GM21737 (cell line): ENCODE results near the gene TAF1A.
A peak's percentile ranks its signal among the peaks of the same experiment; 100 is the strongest.
"Not testable (repeated sequence)": the region's sequence is repeated elsewhere in the genome, so short reads cannot be mapped to it uniquely, and the experiment has no call there.

ENCODE experiments used
- ATAC-seq: cut with Tn5 transposase; IDR thresholded peaks from one replicate; pipeline ENCODE4 v1.9.1; 2021; ENCODE audit warnings: mild to moderate bottlenecking, moderate library complexity; ENCODE audit not compliant: unreplicated experiment

The TAF1A gene

DNA sequence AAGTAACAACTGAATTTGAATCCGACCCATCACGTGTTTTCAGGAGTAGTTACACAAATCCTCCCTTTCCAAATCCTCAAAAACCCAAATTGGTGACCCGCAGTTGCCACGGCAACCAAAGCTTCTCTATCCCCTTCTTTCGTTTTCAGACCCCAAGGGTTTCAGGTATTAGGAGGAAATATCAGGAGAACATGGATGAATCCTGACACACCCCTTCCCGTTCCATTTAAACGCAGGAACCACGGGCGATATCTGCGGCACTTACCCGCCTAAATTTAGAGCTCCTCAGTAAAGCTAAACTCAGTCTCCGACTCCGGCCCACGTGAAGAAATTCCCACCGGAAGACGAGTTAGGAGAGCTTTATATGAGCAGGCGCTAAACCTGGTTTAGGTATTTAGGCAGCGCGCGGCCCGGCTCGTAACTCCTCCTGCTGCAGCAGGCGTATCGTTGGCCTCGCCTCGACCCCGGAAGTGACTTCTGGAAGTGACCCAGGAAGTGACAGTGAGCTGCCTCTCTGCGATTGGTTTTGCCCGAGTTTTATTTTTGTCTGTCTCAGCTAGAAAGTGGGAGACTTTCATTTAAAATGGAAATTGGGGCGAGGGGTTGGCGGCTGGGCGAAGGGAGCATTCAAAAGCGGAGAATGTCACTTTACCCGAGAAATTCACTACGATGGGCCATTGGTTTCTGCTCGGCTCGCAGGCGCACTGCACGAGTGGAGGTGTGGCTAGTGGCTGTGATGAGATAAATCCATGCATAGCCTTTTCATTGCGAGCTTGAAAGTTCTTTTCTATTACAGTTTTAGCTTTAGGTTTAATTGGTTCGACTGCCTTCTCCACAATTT lies at the start of gene TAF1A:
Gene TAF1A, minus strand, starts transcription at position 472 of the 841 bp plus-strand sequence.
- peak; percentile 100 for ATAC-seq

DNA sequence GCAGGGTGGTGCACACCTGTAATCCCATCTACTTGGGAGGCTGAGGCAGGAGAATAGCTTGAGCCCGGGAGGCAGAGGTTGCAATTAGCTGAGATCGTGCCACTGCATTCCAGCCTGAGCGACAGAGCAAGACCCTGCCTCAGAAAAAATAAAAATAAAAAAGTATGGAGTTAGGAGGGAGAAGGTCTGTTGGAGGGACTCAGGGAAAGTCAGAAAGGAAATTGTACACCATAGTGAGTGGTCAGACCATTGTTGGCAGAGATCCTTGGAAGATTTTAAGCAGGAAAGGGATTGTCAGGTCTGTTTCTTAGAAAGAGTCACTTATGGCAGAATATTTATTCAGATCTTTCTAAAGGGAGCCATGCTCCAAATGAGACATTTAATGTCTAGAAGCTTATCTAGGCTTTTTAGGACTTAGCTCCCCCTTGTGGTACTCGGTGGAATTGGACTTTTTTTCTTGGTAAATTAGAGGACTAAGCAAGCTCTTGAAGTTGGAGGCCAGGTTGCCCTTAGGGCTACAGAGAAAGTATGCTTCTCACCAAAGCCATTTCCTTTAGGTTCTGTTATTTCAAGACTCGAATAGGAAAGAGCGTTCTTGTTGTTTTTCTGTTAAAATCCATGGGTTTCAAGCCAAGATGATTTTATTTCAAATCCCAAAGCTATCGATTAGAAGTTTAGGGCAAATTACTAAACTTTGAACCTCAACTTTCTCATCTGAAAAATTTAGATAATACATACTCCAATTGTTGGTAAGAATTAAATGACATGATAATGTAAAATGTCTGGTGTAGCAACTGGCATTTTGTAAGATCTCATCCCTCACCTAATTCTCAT lies 44.7 kb upstream of the TAF1A start:
- peak; percentile 70 for ATAC-seq

DNA sequence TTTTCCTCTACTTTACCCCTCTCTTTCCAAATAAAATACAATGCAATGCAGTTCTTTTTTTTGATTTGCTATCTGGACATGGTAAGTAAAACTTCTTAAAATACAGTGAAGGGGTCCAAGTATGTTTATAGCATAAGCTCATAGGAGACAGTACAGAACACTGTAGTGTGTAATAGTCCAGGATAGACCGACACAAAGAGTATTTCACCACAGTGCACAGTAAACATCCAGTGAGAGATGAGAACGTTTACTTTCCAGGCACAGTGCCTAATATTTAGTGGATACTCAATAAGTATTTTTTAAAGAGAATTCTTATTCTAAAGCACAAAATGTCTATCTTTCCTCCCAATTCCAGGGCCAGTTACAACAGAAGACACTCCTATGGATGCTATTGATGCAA lies 43.0 kb upstream of the TAF1A start:
- no peak for ATAC-seq

DNA sequence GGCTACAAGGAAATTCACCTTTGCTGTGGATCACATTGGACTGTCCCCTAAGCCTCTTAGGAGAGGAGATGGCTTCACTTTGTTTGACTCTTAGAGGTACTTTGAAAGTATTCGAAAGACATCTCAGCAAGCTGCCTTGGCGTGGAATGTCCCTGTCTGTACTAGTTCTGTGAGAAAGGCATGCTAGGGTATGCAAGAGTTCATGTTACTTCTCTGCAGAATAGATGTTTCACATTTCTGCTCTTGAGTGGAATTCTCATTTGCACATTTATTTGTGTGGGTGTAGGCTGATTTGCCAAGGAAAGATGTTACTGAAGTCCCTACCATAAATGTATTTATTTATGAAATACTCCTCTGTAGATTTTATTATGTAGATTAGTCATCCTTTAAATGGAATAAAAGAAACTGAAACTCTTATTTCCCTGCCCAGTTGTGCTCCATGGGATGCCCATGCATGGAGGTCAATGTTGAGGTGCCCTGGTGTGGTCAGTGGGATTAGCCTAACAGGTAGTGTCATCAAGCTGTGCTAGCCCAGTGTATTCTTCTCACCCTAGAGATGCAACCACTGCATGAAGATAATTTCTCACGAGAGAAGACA lies 42.0 kb upstream of the TAF1A start:
- ATAC-seq = no peak

DNA sequence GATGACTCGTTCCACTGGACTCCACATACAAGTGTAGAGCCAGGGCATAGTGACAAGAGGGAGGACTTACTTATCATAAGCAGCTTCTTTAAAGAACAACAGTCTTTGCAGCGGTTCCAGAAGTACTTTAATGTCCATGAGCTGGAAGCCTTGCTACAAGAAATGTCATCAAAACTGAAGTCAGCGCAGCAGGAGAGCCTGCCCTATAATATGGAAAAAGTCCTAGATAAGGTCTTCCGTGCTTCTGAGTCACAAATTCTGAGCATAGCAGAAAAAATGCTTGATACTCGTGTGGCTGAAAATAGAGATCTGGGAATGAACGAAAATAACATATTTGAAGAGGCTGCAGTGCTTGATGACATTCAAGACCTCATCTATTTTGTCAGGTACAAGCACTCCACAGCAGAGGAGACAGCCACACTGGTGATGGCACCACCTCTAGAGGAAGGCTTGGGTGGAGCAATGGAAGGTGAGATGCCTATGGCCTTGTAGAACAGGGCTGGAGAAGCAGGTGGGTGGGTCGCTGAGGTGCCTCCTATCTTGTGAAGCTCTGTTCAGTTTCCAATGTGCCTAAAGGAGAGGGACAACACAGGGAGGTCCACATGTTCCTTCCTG lies 40.3 kb upstream of the TAF1A start:
- ATAC-seq = no peak

DNA sequence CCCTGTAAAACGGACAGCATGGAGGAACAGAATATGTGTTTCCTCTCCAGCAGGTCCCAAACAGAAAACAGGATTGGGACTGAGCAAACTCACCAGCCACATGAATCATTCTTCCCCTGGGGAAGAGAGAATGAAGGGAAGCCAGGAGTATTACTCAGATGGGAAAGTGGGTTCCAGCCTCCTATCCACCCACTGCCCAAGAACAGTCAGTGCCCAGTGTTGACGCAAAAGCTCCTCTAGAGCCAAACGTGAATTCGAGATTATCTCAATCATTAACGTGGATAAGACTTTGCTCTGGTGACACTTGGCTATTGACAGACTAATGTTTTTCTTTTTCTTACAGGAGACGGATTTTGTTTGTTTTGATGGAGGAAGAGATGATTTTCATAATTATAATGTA lies 37.5 kb upstream of the TAF1A start:
- ATAC-seq = no peak

DNA sequence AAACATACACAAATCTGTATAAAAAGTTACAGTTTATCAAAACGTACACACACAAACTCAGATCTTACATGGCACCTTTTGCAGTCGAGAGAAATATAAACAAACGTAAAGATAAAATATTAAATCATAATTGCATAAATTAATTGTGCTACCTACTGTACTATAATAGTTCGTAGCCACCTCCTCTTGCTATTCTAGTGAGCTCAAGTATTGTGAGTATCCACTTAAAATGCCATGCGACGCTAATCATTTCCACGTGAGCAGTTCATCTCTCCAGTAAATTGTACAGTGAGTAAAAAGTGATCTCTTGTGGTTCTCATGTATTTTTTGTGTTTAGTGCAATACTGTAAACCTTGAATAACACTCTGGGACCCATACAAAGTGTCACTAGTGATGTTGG lies 34.5 kb upstream of the TAF1A start:
- no peak for ATAC-seq

DNA sequence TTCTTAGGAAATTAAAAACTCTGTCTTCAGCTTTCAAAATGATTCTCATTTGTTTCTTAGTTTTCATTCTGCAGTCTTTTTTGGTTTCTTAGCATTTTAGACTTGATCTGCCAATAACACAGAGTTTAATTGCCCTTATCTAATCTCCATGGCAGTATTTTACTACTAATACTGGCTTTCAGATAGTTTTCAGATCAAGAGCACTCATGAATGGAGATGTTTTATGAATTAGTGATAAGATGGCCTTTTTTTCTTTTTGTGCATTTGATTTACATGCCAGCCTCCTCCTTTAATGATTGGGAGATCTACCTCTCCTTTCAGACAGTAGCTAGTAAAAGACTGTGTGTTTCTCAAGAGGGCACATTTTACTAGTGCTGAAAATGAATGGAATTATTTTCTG lies 33.7 kb upstream of the TAF1A start:
- ATAC-seq = no peak

DNA sequence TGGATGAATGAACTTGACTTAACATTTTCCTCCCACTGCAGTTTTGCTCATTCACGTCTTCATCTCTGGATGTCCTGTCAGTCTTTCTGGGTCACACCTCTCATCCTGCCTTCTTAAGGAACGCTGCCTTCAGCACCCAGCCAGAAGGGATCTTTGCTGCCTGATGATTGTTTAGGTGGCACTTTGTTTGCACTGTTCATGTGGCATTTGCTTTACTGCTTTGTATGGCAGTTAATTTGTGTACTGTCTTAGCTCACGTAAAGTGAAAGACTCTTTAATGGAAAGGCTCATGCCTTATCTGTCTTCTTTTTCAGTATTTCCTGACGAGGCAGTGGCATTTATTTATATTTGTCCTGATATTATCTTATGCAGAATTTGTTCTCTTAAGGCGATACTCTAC lies 33.0 kb upstream of the TAF1A start:
- no peak for ATAC-seq

DNA sequence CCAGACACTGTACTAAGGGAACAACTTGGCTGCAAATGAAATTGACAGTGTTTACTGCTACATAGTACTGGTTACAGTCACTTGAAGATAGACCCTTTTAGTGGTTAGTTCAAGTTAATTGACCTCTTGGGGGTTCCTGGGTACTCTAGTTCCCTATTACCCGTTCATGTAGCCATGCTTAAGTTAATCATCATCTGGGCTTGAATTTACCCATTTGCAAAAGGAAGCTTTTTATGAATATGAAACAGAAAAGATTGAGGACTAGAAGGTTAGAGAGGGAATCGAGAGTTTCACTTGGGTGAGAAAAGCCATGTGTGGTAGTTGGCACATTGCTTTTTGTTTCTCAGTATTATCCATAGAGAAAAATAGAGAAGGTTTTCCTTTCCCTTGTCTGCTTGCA lies 30.8 kb upstream of the TAF1A start:
- ATAC-seq = peak; percentile 48

DNA sequence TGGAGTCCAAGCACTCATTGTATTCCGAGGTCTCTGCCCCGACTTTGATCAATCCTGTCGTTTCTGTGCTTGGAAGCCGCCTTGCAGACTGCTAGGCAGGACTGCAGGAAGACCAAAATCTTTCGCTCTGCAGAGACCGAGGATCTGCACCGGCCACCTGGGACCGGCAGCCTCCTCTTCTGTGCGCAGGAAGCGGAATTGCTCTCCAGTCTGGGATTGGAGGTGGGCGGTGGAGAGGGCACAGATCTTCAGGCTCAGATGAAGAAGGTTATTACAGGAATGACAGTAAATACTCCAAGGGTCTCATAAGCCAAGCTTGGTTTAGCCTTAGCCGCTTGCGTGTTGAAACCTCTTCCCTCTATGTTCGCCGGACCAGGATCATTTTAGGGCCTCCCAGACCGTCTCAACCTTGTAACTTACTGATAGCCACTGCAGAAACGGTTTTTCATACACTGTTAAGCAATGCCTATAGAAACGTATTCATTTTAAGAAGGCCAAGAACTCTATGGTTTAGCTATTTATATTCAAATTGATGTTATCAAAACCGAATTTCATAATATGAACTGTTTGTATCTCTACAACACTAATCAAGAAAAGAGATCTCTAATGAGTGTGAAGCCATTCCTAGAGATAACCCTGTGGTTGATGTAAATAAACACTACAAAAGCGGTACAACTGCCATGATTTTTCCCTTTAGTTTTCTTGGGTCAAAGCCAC lies 29.3 kb upstream of the TAF1A start:
- ATAC-seq = no peak

DNA sequence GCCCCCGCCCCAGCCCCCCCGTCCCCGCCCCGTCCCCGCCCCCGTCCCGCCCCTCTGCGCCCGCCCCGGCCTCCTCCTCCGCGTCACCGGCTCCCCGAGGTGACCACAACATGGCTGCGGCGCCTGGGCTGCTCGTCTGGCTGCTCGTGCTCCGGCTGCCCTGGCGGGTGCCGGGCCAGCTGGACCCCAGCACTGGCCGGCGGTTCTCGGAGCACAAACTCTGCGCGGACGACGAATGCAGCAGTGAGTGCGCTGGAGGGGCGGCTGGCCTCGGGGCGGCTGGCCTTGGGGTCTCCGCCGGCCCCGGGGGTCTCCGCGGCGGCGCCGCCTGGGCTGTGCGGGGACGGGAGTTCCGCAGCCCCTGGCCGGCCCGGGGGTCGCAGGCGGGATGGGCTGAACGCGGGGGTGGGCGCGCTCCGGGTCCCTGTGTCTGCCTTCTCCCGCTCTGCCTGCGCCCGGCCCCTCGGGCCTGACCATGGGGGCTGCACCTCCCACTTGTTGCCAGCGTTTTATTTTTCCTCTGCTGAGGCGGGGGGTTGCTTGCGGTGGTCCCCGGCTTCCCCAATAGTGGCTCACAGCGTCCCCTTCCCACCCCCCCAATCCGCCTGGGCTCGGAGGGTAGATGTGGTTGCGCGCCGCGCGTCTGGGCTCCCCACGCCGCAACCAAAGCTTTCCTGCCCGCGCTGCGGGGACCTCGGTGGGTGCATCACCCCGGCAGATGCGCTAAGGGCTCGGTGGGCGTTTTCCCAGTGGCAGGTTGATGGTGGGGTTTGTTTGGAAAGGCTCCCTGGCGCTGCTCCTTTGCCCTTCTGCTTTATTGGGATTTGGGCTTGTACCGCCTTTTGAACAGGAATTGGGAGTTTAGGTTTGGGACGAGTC lies 28.5 kb upstream of the TAF1A start, which contains the start of gene MIA3:
Gene MIA3, plus strand, starts transcription at position 97 of the 879 bp plus-strand sequence. Its CDS starts 14 bp downstream, at position 111.
- peak; percentile 50 for ATAC-seq

DNA sequence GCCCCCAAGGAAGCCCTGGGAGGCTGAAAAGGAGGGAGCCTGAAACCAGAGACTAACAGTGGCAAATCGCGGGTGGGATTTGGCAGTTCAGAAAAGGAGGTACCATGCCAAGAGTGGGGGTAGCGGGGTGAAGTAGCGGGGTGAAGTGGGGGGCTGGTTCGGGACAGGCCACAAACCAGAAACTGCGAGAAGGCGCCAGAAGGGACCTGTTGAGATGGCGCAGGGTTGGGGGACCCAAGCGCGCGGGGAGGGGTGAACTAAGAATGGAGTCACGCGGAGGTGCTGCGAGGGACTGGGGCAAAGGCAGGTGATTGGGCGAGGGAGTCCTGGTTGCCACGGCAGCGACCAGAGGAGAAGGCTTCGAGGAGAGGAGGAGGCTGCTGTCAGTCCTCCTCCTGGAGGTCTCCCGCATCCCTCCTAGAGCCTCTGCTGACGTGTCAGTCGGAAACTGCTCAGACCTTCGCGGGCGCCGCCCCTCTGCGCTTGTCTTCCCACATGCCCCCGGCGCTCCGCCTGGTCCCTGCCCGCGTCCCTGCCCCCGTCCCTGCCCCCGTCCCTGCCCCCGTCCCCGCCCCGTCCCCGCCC lies 27.7 kb upstream of the TAF1A start:
- ATAC-seq = peak; percentile 71

DNA sequence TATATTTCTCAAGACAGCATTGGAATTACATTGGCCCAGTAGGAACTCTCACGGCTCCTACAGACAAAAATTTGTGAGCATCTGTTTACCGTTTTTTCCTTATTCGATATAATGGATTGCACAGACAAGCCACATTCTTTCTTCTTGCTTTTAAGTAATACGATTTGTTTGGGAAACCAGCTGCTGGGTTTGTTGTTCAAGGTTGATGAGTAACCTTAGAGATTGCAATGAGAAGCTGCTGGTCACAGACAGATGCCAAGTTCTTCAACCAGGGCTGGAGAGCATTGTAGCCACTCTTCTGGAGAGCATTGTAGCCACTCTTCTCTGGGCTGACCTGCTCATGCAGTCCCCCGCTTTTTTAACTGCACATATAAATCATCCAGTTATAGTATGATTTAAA lies 26.8 kb upstream of the TAF1A start:
- no peak for ATAC-seq

DNA sequence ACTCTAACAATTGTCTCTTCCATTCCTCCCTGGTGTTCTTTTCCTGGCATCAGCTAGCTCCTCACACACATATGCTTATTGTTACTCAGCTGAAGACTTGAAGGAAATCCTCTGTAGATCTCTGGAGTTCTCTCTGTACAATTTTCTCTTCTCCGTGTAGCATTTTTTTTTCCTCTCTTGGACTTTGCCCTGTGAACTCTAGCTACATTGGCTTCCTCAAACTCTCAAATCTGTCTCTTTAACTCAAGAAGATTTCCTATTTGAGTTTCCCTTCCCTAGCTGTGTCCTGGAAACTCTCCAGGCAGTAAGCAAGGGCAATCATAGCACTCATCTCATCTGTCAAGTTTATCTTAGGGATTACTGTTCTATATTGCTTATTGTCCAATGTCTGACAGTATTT lies 23.9 kb upstream of the TAF1A start:
- no peak for ATAC-seq

DNA sequence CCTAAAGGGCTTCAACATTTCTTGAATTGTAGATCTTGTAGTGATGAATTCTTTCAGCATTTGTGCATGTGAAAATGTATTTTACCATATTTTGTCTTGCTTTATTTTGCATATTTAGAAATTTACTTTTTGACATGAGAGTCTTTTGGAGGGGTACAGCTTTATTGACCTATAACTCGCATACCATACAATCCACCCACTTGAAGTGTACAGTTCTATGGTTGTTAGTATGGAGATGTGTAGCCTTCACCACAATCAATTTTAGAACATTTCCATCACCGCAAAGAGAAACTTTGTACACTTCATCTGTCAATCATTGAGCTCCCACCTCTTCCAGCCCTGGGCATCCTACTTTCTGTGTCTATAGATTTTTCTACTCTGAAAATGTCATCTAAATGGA lies 21.0 kb upstream of the TAF1A start:
- no peak for ATAC-seq

DNA sequence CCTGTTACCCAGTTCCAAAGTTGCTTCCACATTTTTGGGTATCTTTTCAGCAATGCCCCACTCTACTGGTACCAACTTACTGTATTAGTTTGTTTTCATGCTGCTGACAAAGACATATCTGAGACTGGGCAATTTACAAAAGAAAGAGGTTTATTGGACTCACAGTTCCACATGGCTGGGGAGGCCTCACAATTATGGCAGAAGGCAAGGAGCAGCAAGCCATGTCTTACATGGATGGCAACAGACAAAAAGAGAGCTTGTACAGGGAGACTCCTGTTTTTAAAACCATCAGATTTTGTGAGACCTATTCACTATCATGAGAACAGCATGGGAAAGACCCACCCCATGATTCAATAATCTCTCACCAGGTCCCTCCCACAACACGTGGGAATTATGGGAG lies 19.4 kb upstream of the TAF1A start:
- not testable (repeated sequence) for ATAC-seq

DNA sequence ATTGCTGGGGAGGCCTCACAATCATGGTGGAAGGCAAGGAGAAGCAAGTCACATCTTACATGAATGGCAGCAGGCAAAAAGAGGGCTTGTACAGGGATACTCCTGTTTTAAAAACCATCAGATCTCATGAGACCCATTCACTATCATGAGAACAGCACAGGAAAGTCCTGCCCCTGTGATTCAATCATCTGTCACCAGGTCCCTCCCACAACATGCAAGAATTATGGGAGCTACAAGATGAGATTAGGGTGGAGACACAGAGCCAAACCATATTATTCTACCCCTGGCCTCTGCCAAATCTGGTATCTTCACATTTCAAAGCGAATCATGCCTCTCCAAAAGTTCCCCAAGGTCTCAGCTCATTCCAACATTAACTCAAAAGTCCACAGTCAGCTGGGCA lies 17.0 kb upstream of the TAF1A start:
- no peak for ATAC-seq

DNA sequence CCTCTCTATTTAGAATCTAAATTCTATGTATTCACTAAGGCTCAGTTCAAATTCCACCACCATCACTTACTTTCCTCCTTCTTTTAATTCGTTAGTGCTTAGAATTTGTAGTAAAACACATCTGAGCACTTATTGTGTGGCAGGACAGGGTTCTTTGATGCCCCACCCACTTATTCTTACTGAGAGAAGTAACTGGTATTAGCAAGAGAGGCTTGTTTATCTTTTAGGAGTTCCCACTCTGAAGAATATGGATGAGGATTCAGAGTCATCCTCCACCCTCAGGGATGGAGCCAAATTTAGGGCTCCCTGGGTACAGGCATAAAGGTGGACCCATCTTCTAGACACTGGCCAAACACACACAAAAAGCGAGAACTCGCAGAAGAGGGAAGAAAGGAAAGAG lies 11.5 kb upstream of the TAF1A start:
- ATAC-seq = no peak
